ENCODE measurements around the gene TSPAN5. TPM values are rescaled to one million over a fixed set of nuclear protein-coding genes. Genes with fewer than 3 reads are reported as not detected.
"Not testable (repeated sequence)": the region's sequence is repeated elsewhere in the genome, so short reads cannot be mapped to it uniquely, and the experiment has no call there.

TSPAN5 gene
- total RNA-seq, result 35.4 TPM

- peak; percentile 91 for DNase-seq
Measured at GRCh38 chr4:98658287-98659105, at the start of gene TSPAN5. TSPAN5 (minus strand) TSS chr4:98658611.

DNA sequence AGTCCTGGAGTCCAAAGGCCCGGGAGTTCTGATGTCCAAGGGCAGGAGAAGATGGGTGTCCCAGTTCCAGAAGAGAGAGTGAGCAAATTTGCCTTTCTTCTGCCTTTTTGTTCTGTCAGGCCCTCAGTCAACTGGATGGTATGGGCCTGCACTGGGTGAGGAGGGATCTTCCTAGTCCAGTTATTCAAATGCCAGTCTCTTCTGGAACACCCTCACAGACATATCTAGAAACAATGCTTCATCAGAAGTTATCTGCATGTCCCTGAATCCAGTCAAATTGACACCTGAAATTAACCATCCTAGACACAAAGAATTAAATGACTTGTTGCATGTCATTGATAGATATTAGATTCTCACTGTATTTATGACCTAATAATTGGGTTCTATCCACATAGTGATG lies 48.5 kb upstream of the TSPAN5 start:
- DNase-seq, result no peak

DNA sequence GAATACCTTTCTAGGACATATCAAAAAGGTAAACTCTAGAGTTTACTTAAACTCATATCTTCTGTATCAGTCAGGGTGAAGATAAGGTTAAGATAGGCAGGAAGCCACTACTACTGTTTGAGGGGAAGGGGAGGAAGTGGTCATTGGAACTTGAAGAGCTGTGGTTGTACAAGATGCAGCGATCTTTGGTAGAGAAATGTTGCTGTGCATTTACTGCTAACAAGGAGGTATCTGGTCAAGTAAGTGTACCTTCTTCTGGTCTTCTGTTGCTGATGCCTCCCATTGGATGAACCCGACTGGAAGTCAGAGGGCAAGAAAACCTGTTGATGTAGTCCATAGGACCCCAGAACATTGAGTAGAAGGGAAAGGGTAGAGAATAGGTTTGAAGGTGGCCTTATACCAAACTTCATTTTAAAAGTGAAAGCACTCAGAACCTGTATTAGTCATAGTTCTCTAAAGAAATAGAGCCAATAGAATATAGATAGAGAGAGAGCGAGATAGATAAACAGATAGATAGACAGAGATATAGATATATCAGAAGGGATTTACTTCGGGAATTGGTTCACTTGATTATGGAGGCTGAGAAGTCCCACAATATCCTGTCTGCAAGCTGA lies 47.9 kb upstream of the TSPAN5 start:
- no peak for DNase-seq

GRCh38 chr4:98705586-98705985 lies 47.2 kb upstream of the TSPAN5 start:
- not testable (repeated sequence) for DNase-seq

DNA sequence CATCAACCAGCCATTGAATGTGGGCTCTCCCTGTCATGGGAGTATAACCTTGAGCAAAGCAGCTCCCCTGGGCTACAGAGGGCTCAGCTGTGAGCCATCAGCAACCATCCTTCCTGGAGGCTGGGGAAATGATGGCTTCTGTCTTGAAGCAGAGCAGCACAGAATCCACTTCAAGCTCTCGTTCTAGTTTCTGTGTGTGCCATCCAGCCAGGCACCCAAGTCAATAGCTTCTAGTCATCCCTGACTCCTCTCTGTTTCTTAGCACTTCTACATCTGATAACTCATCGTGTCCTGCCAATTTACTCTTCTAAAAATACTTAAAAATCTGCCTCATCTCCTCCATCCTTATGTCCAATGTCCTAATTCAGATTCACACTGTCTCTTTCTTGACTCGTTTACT lies 42.2 kb upstream of the TSPAN5 start:
- no peak for DNase-seq

DNA sequence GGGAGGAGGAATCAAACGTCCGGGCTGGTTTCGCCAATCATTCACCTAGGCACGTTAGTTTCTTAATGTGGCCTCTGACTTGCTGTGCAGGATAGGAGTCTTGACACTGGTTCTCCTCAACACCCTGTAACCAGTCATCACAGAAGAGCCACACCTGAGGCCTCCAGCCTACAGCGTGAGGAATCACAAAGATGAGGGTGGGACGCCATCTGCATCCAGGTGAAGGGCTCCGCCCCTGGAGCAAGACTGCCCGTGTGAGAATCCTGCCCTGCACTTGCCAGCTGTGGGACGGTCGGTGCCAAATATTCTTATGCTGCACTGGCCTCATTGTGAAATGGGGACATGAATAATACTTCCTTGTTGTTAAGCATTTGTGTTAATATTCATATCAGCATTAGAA lies 35.7 kb upstream of the TSPAN5 start:
- DNase-seq, result no peak

DNA sequence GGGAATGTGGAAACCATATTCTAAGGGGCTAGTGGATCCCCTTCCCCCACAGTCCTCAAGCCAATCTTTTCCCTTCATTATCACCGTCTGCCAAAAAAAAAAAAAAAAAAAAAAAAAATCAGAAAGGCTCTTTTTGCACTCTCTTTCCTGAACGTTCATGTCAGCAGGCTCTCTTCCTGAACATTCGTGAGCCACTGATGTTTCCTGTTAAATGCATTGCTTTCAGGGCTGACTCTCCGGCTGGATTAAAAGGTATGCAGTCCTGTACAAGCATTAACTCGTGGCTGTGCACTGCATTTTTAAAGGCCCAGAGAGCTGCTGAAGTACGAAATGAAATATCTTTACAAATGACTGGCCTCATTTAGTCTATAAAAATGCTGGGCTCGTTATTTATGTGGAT lies 34.0 kb upstream of the TSPAN5 start:
- no peak for DNase-seq

DNA sequence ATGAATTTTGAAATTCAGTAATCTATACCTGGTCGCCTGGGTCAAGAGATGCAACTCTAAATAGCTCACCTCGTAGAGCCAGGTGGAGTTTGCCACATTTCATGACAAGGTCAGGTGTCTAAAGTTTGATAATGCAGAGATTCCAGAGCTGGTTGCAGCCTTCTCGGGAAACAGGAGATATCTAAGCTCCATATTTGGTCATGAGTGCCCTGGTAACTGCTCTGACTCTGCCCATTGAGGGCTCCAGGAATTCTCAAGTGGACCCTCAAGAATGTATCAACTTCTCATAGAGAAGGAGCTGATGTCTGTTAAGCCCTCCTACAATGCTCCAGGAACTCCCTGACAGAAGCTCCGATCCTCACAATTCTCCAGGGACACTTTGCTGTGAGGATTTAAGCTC lies 33.2 kb upstream of the TSPAN5 start:
- DNase-seq, result no peak

GRCh38 chr4:98689507-98690174 lies 31.2 kb upstream of the TSPAN5 start:
- no peak for DNase-seq

DNA sequence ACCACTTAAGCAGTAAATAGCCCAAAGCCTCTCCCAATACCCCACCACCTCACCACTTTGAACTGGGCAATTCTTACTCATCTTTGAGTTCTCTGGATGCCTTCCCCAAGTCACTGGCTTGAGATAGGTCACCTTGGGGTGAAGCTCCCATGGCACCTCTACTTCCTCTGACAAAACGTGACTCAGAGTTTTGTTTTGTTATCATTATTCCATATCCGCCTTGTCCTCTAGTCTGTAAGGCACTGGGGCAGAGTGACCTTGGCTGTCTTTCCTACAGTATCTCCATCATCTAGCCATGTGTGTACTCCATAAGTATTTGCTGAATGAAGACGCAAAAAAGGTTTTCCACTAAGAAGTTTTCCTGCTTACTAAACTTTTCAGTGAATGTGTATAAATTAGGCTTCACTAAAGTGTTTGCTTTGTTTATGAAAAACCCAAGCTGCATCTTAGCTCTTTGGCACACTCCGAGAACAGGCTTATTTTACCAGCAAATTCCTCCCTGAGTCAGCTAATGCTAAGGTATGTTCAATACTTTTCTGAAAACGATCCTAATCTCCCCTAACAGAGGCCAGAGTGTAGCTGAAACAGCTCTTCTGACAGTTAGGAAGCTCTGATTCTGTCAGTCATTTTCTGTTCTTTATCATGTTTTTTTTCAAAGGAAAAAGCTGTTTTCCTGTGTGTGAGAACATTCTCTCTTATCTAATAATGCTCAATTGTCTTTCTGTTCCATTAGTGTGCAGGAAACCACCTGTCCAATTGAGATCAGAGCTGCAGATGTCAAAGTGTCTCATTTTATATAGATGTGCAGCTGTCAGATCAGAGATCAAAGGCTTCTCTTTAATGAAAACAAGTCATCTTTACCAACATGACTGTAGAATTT lies 30.2 kb upstream of the TSPAN5 start:
- peak; percentile 22 for DNase-seq

DNA sequence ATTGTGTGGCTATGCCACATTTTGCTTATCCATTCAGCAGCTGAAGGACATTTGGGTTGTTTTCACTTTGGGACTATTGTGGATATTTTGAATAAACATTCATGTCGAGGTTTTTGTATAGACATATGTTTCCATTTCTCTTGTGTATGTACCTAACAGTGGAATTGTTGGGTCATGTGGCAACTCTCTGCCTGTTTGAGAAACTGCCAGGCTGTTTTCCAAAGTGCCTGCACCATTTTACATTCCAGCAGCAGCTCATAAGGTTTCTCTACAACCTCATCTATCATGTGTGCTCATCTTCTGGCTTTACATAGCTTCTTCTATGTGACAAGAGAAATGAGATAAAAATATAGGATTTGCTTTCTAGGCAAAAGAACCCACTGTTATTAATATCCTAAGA lies 29.5 kb upstream of the TSPAN5 start:
- DNase-seq, result no peak

DNA sequence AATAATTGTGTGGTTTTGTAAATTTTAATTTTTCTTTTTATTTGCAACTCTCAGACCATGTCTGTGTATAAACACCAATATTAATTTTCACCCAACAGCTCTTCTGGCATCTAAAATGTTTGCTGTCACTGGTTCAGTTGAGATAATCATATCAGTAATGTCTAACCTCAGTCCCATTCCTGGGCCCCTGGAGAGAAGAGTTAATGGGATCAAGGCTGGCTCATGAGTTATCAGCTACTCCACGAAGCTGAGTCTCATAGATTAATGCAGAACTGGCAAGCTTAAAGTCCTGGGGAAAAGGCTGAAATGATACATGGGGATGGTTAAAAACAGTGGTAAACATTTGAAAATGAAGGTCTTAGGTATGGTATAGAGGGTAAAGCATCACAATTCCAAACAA lies 28.4 kb upstream of the TSPAN5 start:
- no peak for DNase-seq

DNA sequence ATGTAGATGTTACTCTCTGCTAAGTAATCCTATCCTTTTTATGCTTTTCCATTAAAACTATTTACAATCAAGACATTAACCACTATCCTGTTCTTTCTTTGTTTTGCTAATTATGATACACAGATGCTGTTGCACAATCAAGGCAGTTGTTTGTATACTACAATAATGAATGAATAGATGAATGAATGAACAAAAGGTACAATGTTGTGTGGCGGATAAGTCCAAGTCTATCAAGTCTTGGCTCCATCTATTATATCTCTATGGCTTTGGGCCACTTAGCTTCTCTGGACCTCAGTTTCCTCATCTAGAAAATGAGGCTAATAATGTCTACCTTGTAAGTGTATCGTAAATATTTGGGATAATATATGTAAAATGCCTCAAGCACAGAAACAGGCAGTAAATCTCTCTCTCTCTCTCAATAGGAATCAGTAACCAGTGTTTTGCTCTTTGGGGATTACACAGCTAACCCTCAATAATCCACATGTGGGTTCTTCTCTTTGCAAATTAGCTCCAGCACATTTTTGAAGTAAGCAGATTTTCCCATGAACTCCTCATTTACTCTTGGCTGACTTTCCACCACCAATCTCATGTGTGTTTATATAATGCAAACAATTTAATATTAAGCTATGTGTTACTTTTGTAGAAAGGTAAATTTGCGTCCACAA lies 27.8 kb upstream of the TSPAN5 start:
- DNase-seq, result peak; percentile 27

- DNase-seq, result no peak
Measured at GRCh38 chr4:98685225-98686042, 27.0 kb upstream of the TSPAN5 start.

DNA sequence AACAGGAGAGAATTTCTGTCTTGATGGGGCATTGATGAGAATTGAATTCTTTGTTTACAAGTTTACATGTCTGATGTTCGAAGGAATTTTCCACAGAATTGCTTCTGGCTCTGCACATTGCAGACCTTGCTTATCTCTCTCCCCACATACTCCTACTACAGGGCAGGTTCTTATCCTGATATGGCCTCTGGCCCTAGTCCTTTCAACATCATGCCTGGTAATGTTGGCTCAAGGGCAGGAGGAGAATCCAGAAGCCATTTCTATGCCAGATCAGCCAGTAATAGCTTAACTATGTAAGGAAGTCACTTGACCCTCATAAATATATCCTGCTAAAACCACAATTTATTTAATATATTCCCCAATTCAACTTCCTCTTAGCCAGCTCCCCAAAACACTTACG lies 24.3 kb upstream of the TSPAN5 start:
- no peak for DNase-seq

GRCh38 chr4:98680806-98681205 lies 22.4 kb upstream of the TSPAN5 start:
- no peak for DNase-seq

- DNase-seq, result no peak
Measured at GRCh38 chr4:98679738-98680137, 21.3 kb upstream of the TSPAN5 start.

- no peak for DNase-seq
Measured at GRCh38 chr4:98677799-98678198, 19.4 kb upstream of the TSPAN5 start.

- no peak for DNase-seq
Measured at GRCh38 chr4:98674404-98675173, 16.2 kb upstream of the TSPAN5 start.

DNA sequence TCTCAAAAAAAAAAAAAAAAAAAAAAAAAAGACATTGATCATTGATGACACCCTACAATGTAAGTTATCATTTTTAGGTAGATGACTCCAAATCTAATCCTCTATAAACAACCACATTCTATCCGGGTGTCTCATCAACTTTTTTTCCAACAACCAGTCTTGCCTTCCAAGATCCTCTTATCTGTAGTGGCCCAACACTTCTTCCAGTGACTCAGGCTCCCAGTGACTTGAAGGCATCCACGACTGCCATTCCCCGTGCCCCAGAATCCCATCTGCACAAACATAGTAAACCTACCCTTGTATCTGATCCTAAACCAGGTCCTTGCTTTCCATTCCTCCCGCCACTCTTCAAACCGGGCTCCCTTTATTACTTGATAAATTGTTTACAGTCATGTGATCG lies 15.6 kb upstream of the TSPAN5 start:
- no peak for DNase-seq
